Fibroblast of villous mesenchyme (primary cell): ENCODE results near the gene OR2B6. TPM values are rescaled to one million over a fixed set of nuclear protein-coding genes. Genes with fewer than 3 reads are reported as not detected.
"Not testable (repeated sequence)": the region's sequence is repeated elsewhere in the genome, so short reads cannot be mapped to it uniquely, and the experiment has no call there.

Source experiments
- DNase-seq: peaks from one replicate; pipeline ENCODE4 v3.0.0-alpha.2; 2010; ENCODE audit warnings: low read depth
- H3K4me3 ChIP-seq: 2 replicates; pipeline ENCODE4 v1.5.1; 2011; ENCODE audit warnings: low read depth, mild to moderate bottlenecking, low read length
- total RNA-seq: library from RNA; depleted of rRNA; stranded (reverse); fragments of >200 nt; gene quantifications from 2 replicates; pipeline ENCODE4 v1.2.3, GENCODE V29; 2012
- TF ChIP-seq, protein P1 (sequence below): IDR thresholded peaks from 2 replicates; pipeline ENCODE4 v1.5.1; 2012; ENCODE audit warnings: low read depth, mild to moderate bottlenecking, low read length; ENCODE audit not compliant: insufficient read depth

The OR2B6 gene
- total RNA-seq, 1 donor, result not detected

- DNase-seq, result no peak
- TF ChIP-seq, protein P1, sequence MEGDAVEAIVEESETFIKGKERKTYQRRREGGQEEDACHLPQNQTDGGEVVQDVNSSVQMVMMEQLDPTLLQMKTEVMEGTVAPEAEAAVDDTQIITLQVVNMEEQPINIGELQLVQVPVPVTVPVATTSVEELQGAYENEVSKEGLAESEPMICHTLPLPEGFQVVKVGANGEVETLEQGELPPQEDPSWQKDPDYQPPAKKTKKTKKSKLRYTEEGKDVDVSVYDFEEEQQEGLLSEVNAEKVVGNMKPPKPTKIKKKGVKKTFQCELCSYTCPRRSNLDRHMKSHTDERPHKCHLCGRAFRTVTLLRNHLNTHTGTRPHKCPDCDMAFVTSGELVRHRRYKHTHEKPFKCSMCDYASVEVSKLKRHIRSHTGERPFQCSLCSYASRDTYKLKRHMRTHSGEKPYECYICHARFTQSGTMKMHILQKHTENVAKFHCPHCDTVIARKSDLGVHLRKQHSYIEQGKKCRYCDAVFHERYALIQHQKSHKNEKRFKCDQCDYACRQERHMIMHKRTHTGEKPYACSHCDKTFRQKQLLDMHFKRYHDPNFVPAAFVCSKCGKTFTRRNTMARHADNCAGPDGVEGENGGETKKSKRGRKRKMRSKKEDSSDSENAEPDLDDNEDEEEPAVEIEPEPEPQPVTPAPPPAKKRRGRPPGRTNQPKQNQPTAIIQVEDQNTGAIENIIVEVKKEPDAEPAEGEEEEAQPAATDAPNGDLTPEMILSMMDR, result no peak
- no peak overlapping the region for H3K4me3 ChIP-seq
Observed at GRCh38 chr6:27940766-27941165, 16.3 kb upstream of the OR2B6 start.

DNA sequence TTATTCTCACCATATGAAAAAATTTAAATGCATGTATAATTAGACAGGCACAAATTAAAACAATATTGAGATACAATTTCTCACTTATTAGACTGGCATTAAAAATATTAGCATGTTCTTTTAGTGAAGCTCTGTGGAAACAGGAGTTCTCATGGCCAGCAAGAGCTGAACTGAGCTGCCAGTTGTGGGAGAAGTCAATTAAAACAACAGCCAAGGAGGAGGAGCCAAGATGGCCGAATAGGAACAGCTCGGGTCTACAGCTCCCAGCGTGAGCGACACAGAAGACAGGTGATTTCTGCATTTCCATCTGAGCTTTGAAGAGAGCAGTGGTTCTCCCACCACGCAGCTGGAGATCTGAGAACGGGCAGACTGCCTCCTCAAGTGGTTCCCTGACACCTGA is 14.0 kb upstream of the OR2B6 start:
- H3K4me3 ChIP-seq, DNase-seq: not testable (repeated sequence)

DNA sequence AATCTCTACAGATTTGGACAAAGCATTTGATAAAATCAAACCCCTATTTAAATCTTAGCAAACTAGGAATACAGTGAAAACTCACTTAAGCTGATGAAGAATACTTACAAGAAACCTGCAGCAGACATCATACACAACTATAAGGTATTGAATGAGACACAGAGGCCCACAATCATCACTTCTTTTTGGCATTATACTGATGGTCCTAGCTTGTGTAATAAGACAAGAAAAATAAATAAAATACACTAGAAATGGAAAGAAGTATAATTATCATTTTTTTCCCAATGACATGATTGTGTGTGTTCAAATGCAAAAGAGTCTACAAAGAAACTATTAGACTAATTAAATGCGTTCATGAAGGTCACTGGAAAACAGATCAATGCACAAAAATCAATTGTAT is 8.8 kb upstream of the OR2B6 start:
- TF ChIP-seq, protein P1, result no peak
- no peak for DNase-seq
- H3K4me3 ChIP-seq, result no peak overlapping the region

DNA sequence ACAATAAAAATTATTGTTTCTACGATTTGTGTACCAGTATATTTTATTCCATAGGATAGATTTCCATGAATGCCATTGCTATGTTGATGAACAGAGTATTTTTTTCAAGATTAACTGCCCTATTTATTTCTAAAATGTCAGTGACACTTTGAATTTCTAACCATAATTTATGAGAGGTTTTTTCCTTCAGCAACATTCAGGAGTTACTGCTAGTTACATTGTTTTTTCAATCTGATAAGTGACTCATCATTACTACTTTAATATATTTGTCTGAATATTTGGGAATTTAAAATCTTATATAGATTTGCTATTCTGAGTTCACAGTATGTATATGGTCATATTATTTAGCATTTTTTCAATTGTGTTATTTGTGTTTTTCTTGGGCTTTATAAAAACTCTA is 6.0 kb upstream of the OR2B6 start:
- H3K4me3 ChIP-seq, result no peak overlapping the region
- TF ChIP-seq, protein P1, result no peak
- no peak for DNase-seq

GRCh38 chr6:27957516-27957915 is 475 bp downstream of the OR2B6 start:
- H3K4me3 ChIP-seq, result no peak overlapping the region
- TF ChIP-seq, protein P1, result no peak
- no peak for DNase-seq

GRCh38 chr6:27962506-27962905 is 5.5 kb downstream of the OR2B6 start:
- no peak overlapping the region for H3K4me3 ChIP-seq
- DNase-seq, result no peak
- TF ChIP-seq, protein P1, result no peak

DNA sequence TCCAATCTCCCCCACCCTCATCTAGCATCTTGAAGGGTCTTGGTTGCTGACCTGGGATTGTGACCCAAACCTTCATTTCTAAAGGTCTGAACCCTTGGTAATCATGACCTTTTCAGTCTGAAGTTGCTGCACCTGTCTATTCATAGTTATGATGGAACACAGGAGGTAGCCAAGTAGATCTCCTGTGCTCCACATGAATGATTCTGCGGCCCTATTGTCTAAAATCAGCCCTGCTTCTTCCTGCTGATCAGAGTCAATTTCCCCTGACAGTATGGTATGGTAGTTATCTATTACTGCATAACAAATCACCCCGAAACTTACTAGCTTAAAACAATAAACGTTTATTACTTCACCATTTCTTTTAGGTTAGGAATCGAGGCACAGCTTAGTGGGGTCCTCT is 9.0 kb downstream of the OR2B6 start:
- TF ChIP-seq, protein P1, result no peak
- no peak overlapping the region for H3K4me3 ChIP-seq
- no peak for DNase-seq

GRCh38 chr6:27966816-27967426 is 9.9 kb downstream of the OR2B6 start:
- DNase-seq, result no peak
- TF ChIP-seq, protein P1, result no peak
- no peak overlapping the region for H3K4me3 ChIP-seq
